OCI-LY7 (cell line): ENCODE measurements around the gene PLPPR2. TPM values are rescaled to one million over a fixed set of nuclear protein-coding genes. Genes with fewer than 3 reads are reported as not detected.

Source experiments
- BruUV-seq: library from RNA; stranded (reverse); fragments of 400-500 nt; replicated peaks from 2 replicates; lab custom pipeline; 2021; lab: Mats Ljungman, UMichigan
- CTCF ChIA-PET: fragments of 300-600 bp; sonication (Branson Sonifier 250); formaldehyde crosslinking; loops from one replicate; lab custom pipeline; 2022; ENCODE audit warnings: antibody characterized with exemption; ENCODE audit not compliant: unreplicated experiment; lab: Charles Lee
- POLR2A ChIA-PET: fragments of 300-600 bp; sonication (Branson Sonifier 250); formaldehyde crosslinking; loops from one replicate; lab custom pipeline; 2022; ENCODE audit warnings: antibody characterized with exemption; lab: Charles Lee
- DNase-seq: peaks from one replicate; pipeline ENCODE4 v3.0.0-alpha.2; 2015; ENCODE audit warnings: low spot score
- H2AFZ ChIP-seq: fragments of 200-600 bp; sonication (generic), shearing (Covaris generic); 2 replicates; pipeline ENCODE4 v1.6.1; 2014; ENCODE audit warnings: mild to moderate bottlenecking, antibody characterized with exemption, low read length, moderate library complexity
- H3K27ac ChIP-seq: fragments of 200-600 bp; sonication (generic); 2 replicates; pipeline ENCODE4 v1.5.1; 2014; ENCODE audit warnings: mixed run types, low read depth, mild to moderate bottlenecking, moderate library complexity, low read length, inconsistent platforms; ENCODE audit not compliant: poor library complexity, severe bottlenecking
- H3K36me3 ChIP-seq: fragments of 200-600 bp; sonication (generic); 2 replicates; pipeline ENCODE4 v1.6.1; 2014; ENCODE audit warnings: mild to moderate bottlenecking, antibody characterized with exemption, low read length, moderate library complexity, mixed read lengths; ENCODE audit not compliant: insufficient read depth
- H3K4me1 ChIP-seq: fragments of 200-600 bp; sonication (generic); 2 replicates; pipeline ENCODE4 v1.5.1; 2014; ENCODE audit warnings: mild to moderate bottlenecking, low read length; ENCODE audit not compliant: insufficient read depth, poor library complexity, severe bottlenecking
- H3K4me2 ChIP-seq: fragments of 200-600 bp; sonication (generic); 2 replicates; pipeline ENCODE4 v1.6.1; 2014; ENCODE audit warnings: mild to moderate bottlenecking, low read length
- H3K4me3 ChIP-seq: fragments of 200-600 bp; sonication (generic); 2 replicates; pipeline ENCODE4 v1.5.1; 2014; ENCODE audit warnings: mild to moderate bottlenecking, low read depth, low read length; ENCODE audit not compliant: poor library complexity, severe bottlenecking
- H3K79me2 ChIP-seq: fragments of 200-600 bp; sonication (generic); 2 replicates; pipeline ENCODE4 v1.6.1; 2016; ENCODE audit warnings: low read depth, mild to moderate bottlenecking, low read length, moderate library complexity, mixed read lengths; ENCODE audit not compliant: insufficient read depth
- H3K9me2 ChIP-seq: fragments of 200-600 bp; sonication (generic); 2 replicates; pipeline ENCODE4 v1.6.1; 2016; ENCODE audit warnings: mild to moderate bottlenecking, low read length, mixed read lengths; ENCODE audit not compliant: insufficient read depth
- H3K9me3 ChIP-seq: fragments of 200-600 bp; sonication (generic); 2 replicates; pipeline ENCODE4 v1.6.1; 2014; ENCODE audit warnings: mild to moderate bottlenecking, mixed run types, low read length, mixed read lengths
- H4K20me1 ChIP-seq: fragments of 200-600 bp; sonication (generic); 2 replicates; pipeline ENCODE4 v1.6.1; 2014; ENCODE audit warnings: mild to moderate bottlenecking, antibody characterized with exemption, low read length, moderate library complexity, mixed read lengths; ENCODE audit not compliant: insufficient read depth
- CTCF ChIP-seq: fragments of 200-600 bp; sonication (generic); conservative IDR thresholded peaks from 2 replicates; pipeline ENCODE4 v1.5.1; 2014; ENCODE audit warnings: mild to moderate bottlenecking, antibody characterized with exemption, low read length, moderate library complexity, mixed read lengths
- EZH2phosphoT487 ChIP-seq: fragments of 200-600 bp; sonication (generic); IDR thresholded peaks from 2 replicates; pipeline ENCODE4 v1.6.1; 2018; ENCODE audit warnings: low read depth, borderline replicate concordance, mild to moderate bottlenecking, mixed run types, antibody characterized with exemption, low read length, moderate library complexity, mixed read lengths
- intact Hi-C: fragments of 100-400 bp; cut with micrococcal nuclease; formaldehyde crosslinking; loops from one replicate; pipeline ENCODE4 v1.10.0; 2022; ENCODE audit not compliant: unreplicated experiment
- total RNA-seq, 2 experiments: library from RNA; depleted of rRNA in 1 of 2; stranded (reverse); fragments of >200 nt in 1 of 2; shearing (Covaris generic) in 1 of 2; gene quantifications; 2 replicates each; pipeline ENCODE4 v1.2.3, GENCODE V29; 2014 to 2022

The PLPPR2 gene
- total RNA-seq, 2 experiments from 2014 or later: 0.88 to 3.6 TPM

- peaks cover 41% of the 10 kb centered on the region for H3K4me1 ChIP-seq
- intact Hi-C loops: loop anchor here (2.0 kb wide), 2 partner anchors 28 to 82 kb away; partner anchors contain the start of genes CCDC159 and TMEM205
- H4K20me1 ChIP-seq: no peaks in the 10 kb centered on the region
- H3K4me3 ChIP-seq: peak within 1 kb of the TSS; percentile 87
- peak within 1 kb of the TSS; percentile 80 for H3K27ac ChIP-seq
- H3K79me2 ChIP-seq: peaks cover 20% of the 10 kb centered on the region
- H3K36me3 ChIP-seq: peaks cover 18% of the 10 kb centered on the region; the same call in 1 of the 2 replicates
- peak within 1 kb of the TSS; percentile 66; the same call in 1 of the 2 replicates for H2AFZ ChIP-seq
- TSS peak; percentile 80 for BruUV-seq
- TF ChIP-seq CTCF (no peak), EZH2phosphoT487 (no peak)
- peak; percentile 99 for DNase-seq
- H3K9me3 ChIP-seq: no peaks in the 10 kb centered on the region
- CTCF ChIA-PET: interaction anchor here (0.6 to 1.0 kb wide), 5 partner anchors 14 to 1468 kb away, joined by 3 to 8 read pairs (median 3); no protein-coding TSS in a partner anchor
- peak within 1 kb of the TSS; percentile 85 for H3K4me2 ChIP-seq
- POLR2A ChIA-PET: interaction anchor here (0.6 to 2.3 kb wide), 15 partner anchors 13 to 401 kb away, joined by 3 to 10 read pairs (median 4); partner anchors contain the start of genes CCDC159, ELOF1 and TSPAN16
- H3K9me2 ChIP-seq: no peaks in the 10 kb centered on the region
Observed at GRCh38 chr19:11374433-11375142, 19.4 kb downstream of the PLPPR2 start, which contains the start of gene SWSAP1. TSS of gene SWSAP1 (plus strand) at chr19:11374666. CDS start at chr19:11374681, 15 bp downstream.

GRCh38 chr19:11375143-11375948 is 20.1 kb downstream of the PLPPR2 start:
- DNase-seq: peak; percentile 92
- Histone ChIP-seq H2AFZ (peak overlapping the region; percentile 10; the same call in 1 of the 2 replicates), H3K4me3 (peak overlapping the region; percentile 87), H3K9me3 (no peaks in the 10 kb centered on the region), H3K4me2 (peak overlapping the region; percentile 73), H3K4me1 (peaks cover 48% of the 10 kb centered on the region), H3K27ac (peak overlapping the region; percentile 80), H4K20me1 (no peaks in the 10 kb centered on the region), H3K36me3 (peaks cover 18% of the 10 kb centered on the region; the same call in 1 of the 2 replicates), H3K79me2 (peaks cover 26% of the 10 kb centered on the region), H3K9me2 (no peaks in the 10 kb centered on the region)
- no peak for TF ChIP-seq CTCF
- TF ChIP-seq EZH2phosphoT487: no peak
- POLR2A ChIA-PET: interaction anchor here (0.6 to 2.3 kb wide), 16 partner anchors 12 to 402 kb away, joined by 3 to 10 read pairs (median 4); partner anchors contain the start of genes CCDC159, ELOF1 and TSPAN16
- intact Hi-C loops: loop anchor here (2.0 kb wide), 2 partner anchors 29 to 83 kb away; partner anchors contain the start of genes CCDC159 and TMEM205
- BruUV-seq: TSS peak; percentile 97
- CTCF ChIA-PET: interaction anchor here (0.6 to 2.6 kb wide), 6 partner anchors 30 to 1468 kb away, joined by 3 to 11 read pairs (median 3); no protein-coding TSS in a partner anchor
